ENCODE results near the gene ITGB7. TPM values are rescaled to one million over a fixed set of nuclear protein-coding genes. Genes with fewer than 3 reads are reported as not detected.

ITGB7 gene
- total and polyA plus RNA-seq, 2 donors (not counting 3 experiments of a cell fraction or from before 2014, with no cell fraction given) = 0.17 TPM; not detected in 1

- ChIA-PET POLR2A (interaction anchor here (1.0 kb wide), 1 partner anchor 124 kb away, joined by 4 read pairs; no protein-coding TSS in a partner anchor), CTCF (interaction anchor here (1.0 to 7.2 kb wide), 12 partner anchors 9 to 124 kb away, joined by 3 to 102 read pairs (median 7); partner anchors contain the start of genes CSAD, SOAT2, SPRYD3 and ZNF740)
- DNase-seq (ENCODE audit: low read depth, low spot score) = peak; percentile 49
- Histone ChIP-seq H3K79me2 (ENCODE audit: control insufficient read depth, insufficient read depth, low read length) (no peaks in the 10 kb centered on the region), H3K36me3 (ENCODE audit: control insufficient read depth in 2 of 2, extremely low read depth in 1 of 2, insufficient read depth in 2 of 2, low read length in 2 of 2) (peaks cover 22 to 28% of the 10 kb centered on the region in 2 experiments), H3K27ac (ENCODE audit: insufficient read depth, low read depth, low read length) (no peak overlapping the region), H2AFZ (ENCODE audit: low read depth, low read length) (no peak overlapping the region), H3K27me3 (ENCODE audit: control insufficient read depth in 2 of 2, insufficient read depth in 2 of 2, low read length in 2 of 2) (no peaks in the 10 kb centered on the region), H3K4me2 (ENCODE audit: insufficient read depth, low read length) (no peak overlapping the region), H3K4me1 (ENCODE audit: control insufficient read depth, extremely low read depth, insufficient read depth, low read length) (peaks cover 4% of the 10 kb centered on the region), H4K20me1 (replicated peaks; ENCODE audit: control insufficient read depth, extremely low read depth, insufficient read depth, low read length) (no peaks in the 10 kb centered on the region), H3K9ac (replicated peaks; ENCODE audit: extremely low read depth, insufficient read depth, low read length) (no peak overlapping the region), H3K9me3 (replicated peaks; ENCODE audit: control insufficient read depth, insufficient read depth, low read length) (no peaks in the 10 kb centered on the region), H3K9me1 (replicated peaks; ENCODE audit: control insufficient read depth, extremely low read depth, insufficient read depth, low read length) (no peaks in the 10 kb centered on the region), H3K4me3 (replicated peaks in 1 of 3; ENCODE audit: insufficient read depth in 1 of 3, low read depth in 1 of 3, low read length in 3 of 3) (no peak overlapping the region)
- FAIRE-seq = peak; percentile 68
- dilution Hi-C loops (cut with MboI; ENCODE audit: extremely low pct_ligation_motif_present, low sequenced_read_pairs) = no loop called here
- no peak for TF ChIP-seq FOS (IDR thresholded peaks at IDR 0.05; ENCODE audit: borderline replicate concordance, insufficient read depth, low read length)
- TF ChIP-seq GATA2 (IDR thresholded peaks at IDR 0.05; ENCODE audit: insufficient read depth, insufficient read length, low read depth, low read length) = no peak
- TF ChIP-seq MAX (IDR thresholded peaks at IDR 0.05; ENCODE audit: insufficient read depth, insufficient read length) = no peak
- TF ChIP-seq, protein P1, sequence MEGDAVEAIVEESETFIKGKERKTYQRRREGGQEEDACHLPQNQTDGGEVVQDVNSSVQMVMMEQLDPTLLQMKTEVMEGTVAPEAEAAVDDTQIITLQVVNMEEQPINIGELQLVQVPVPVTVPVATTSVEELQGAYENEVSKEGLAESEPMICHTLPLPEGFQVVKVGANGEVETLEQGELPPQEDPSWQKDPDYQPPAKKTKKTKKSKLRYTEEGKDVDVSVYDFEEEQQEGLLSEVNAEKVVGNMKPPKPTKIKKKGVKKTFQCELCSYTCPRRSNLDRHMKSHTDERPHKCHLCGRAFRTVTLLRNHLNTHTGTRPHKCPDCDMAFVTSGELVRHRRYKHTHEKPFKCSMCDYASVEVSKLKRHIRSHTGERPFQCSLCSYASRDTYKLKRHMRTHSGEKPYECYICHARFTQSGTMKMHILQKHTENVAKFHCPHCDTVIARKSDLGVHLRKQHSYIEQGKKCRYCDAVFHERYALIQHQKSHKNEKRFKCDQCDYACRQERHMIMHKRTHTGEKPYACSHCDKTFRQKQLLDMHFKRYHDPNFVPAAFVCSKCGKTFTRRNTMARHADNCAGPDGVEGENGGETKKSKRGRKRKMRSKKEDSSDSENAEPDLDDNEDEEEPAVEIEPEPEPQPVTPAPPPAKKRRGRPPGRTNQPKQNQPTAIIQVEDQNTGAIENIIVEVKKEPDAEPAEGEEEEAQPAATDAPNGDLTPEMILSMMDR (IDR thresholded peaks at IDR 0.05; ENCODE audit: extremely low read depth in 1 of 2, insufficient read depth in 1 of 2, low read depth in 1 of 2, low read length in 2 of 2) = peak; percentile 73 to 86
- peak; percentile 27 for TF ChIP-seq POLR2AphosphoS5 (IDR thresholded peaks at IDR 0.05; ENCODE audit: insufficient read depth, low read depth, low read length)
- no peak for TF ChIP-seq POLR2A (IDR thresholded peaks at IDR 0.05; ENCODE audit: low read depth, low read length)
- no peak for TF ChIP-seq JUN (IDR thresholded peaks at IDR 0.05; ENCODE audit: borderline replicate concordance, insufficient read depth, insufficient read length, low read depth)
- no TSS peak for BruUV-seq (replicated peaks)
- intact Hi-C loops (cut with micrococcal nuclease) = loop anchor here (1.0 kb wide), 1 partner anchor 31 kb away; no protein-coding TSS in a partner anchor
Measured at GRCh38 chr12:53190108-53190729, 16.8 kb downstream of the ITGB7 start.

Measured in endothelial cell of umbilical vein (primary cell).